Activated naive CD4-positive, alpha-beta T cell treated with anti-CD3 and anti-CD28 coated beads, Interleukin-2, amount 50 U/mL, for 72 hours (primary cell): ENCODE measurements around the gene STAMBP. TPM values are rescaled to one million over a fixed set of nuclear protein-coding genes. Genes with fewer than 3 reads are reported as not detected.
"Not testable (repeated sequence)": the region's sequence is repeated elsewhere in the genome, so short reads cannot be mapped to it uniquely, and the experiment has no call there.

Experiments
- ATAC-seq, 2 donors: fragments of 150-1000 bp; cut with Tn5 transposase; 2 replicates each; pipeline ENCODE4 v1.10.0; 2021; ENCODE audit warnings: mild to moderate bottlenecking in 2 of 2, moderate library complexity in 2 of 2
- DNase-seq, 2 donors: peaks; one replicate each; pipeline ENCODE4 v3.0.0; 2021 to 2022; ENCODE audit warnings: low spot score in 2 of 2
- H3K27ac Mint-ChIP-seq, 2 donors: one replicate each; pipeline ENCODE4 v1.8.0; 2022; ENCODE audit warnings: mild to moderate bottlenecking in 2 of 2, mixed read lengths in 2 of 2
- H3K36me3 Mint-ChIP-seq, 2 donors: one replicate each; pipeline ENCODE4 v1.8.0; 2022; ENCODE audit warnings: mixed read lengths in 2 of 2
- H3K9me3 Mint-ChIP-seq, 2 donors: one replicate each; pipeline ENCODE4 v1.8.0; 2022; ENCODE audit warnings: mixed read lengths in 2 of 2
- total RNA-seq, 2 donors: library from RNA; stranded (reverse); gene quantifications; one replicate each; pipeline ENCODE4 v1.2.3, GENCODE V29; 2022

STAMBP gene
- total RNA-seq, 2 donors from 2014 or later: 76.0 to 110 TPM

DNA sequence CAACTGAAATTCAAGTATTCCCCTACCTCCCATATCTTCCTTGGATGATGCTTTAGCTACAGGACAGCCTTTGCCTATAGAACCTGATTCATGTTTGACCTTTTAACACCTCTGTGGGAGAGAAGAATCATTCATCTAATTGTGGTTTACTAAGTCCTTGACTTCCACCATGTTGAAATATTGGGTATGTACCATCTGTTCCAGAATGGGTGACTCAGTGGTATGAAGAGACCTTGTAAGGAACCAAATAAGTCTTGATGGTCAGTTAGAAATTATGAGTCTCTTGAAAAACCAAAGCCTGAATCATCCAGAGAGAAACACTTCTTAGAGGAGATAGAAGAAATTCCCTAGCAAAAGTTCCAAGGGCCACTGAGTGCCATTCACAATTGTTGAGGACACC lies 27.5 kb downstream of the STAMBP start:
- DNase-seq (no peak), ATAC-seq (peak in 1 of 2 donors; percentile 74)
- peak overlapping the region in 1 of 2 donors; percentile 75 for H3K27ac Mint-ChIP-seq
- no peaks in the 10 kb centered on the region for H3K9me3 Mint-ChIP-seq
- H3K36me3 Mint-ChIP-seq: peaks cover 25 to 44% of the 10 kb centered on the region in 2 donors

- H3K36me3 Mint-ChIP-seq: peaks cover 50 to 54% of the 10 kb centered on the region in 2 donors
- DNase-seq (peak in 1 of 2 donors; percentile 45), ATAC-seq (peak; percentile 94 to 100)
- H3K27ac Mint-ChIP-seq: peak overlapping the region; percentile 23 to 35
- no peaks in the 10 kb centered on the region for H3K9me3 Mint-ChIP-seq
Observed at GRCh38 chr2:73859721-73860586, 31.2 kb downstream of the STAMBP start.

- Mint-ChIP-seq H3K36me3 (peaks cover 22 to 65% of the 10 kb centered on the region in 2 donors), H3K27ac (no peak overlapping the region), H3K9me3 (no peaks in the 10 kb centered on the region)
- DNase-seq: no peak
- ATAC-seq: no peak
Observed at GRCh38 chr2:73862987-73863386, 34.2 kb downstream of the STAMBP start.

DNA sequence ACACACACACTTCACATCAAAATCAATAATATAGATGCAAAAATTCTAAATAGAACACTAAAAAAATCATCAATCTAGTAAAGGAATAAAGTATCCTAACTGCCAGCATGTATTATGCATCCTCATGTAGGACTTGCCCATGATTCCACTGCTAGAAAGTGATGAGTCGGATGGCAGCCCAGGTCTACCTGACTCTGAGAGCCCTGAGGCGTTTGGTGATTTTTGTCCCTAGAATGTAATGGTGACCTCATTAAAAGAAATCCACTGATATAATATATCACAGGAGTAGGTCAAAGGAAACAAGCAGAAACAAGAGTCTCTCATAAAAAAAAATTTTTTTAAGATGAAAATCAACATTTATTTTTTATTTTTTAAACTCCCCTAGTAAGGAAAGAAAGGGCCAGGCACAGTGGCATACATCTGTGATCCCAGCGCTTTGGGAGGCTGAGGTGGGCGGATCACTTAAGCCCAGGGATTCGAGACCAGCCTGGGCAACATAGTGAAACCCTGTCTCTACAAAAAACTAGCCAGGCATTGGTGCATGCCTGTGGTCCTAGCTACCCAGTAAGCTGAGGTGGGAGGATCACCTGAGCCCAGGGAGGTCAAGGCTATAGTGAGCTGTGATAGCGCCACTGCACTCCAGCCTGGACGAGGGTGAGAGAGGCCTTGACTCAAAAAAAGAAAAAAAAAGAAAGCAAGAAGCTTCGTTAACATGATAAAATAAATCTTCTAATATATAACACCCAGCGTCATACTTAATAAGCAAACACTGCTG lies 39.6 kb downstream of the STAMBP start:
- Mint-ChIP-seq H3K9me3 (no peaks in the 10 kb centered on the region), H3K27ac (no peak overlapping the region), H3K36me3 (peaks cover 10 to 34% of the 10 kb centered on the region in 2 donors)
- ATAC-seq: no peak
- DNase-seq: no peak

DNA sequence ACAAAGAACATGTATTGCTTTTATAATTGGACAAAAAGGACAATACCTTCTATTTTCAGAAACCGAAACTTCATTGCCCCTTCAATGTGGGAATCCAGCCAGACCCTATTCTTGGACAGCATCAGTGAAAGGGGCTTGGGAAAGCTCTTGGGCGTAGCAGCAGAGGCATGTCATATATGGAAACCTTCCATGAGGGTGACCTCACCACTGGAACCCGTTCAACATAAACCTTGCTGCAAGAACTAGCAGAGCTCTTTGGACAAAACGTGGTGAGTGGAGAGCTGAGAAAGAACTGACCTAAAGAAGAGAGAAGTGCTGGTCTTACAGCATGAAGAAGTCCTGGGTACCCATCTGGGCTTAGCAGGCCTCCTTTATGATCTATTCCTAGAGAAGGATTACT lies 41.3 kb downstream of the STAMBP start:
- DNase-seq (no peak), ATAC-seq (no peak)
- no peak overlapping the region for H3K27ac Mint-ChIP-seq
- H3K36me3 Mint-ChIP-seq: peaks cover 0 to 18% of the 10 kb centered on the region in 2 donors
- no peaks in the 10 kb centered on the region for H3K9me3 Mint-ChIP-seq

DNA sequence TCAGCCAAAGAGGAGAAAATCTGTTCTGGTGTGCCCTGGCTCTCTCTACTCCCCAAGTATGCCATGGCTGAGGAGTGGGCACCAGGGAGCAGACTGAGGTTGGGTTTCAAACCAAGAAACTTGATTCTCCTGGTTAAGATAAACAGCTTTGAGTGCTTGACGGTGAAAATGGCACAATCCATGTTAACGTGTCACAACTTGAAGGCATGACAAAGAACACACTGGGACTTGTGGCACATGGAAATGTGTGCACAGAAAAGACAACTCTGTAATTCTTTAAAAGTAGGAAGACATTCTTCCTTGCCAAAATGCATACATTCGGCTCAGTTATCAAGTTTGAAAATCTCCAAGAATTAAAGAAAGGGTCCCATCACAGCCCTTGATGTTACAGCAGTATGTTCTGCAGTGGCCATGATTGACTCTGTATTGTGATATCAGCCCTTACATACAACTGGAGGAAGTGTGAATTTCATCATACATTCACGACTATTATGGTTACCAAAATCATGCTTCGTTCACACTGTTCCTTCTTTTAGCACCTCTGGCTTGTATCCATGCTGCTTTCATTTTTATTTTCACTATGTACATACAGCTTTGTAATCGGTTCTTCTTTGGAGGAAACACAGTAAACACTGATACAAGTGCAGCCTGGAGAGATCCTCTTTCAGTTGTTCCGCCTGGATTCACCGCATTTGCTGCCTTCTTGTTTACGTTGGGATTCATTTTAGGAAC lies 48.5 kb downstream of the STAMBP start:
- DNase-seq (no peak), ATAC-seq (peak in 1 of 2 donors; percentile 41)
- H3K9me3 Mint-ChIP-seq: no peaks in the 10 kb centered on the region
- H3K27ac Mint-ChIP-seq: no peak overlapping the region
- peaks cover 0 to 6% of the 10 kb centered on the region in 2 donors for H3K36me3 Mint-ChIP-seq

DNA sequence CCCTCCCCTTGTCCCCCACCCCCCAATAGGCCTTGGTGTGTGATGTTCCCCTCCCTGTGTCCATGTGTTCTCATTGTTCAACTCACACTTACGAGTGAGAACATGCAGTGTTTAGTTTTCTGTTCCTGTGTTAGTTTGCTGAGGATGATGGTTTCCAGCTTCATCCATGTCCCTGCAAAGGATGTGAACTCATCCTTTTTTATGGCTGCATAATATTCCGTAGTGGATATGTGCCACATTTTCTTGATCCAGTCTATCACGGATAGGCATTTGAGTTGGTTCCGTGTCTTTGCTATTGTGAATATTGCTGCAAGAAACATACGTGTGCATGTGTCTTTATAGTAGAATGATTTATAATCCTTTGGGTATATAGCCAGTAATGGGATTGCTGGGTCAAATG lies 49.2 kb downstream of the STAMBP start:
- not testable (repeated sequence) for H3K9me3 Mint-ChIP-seq, H3K27ac Mint-ChIP-seq, DNase-seq, H3K36me3 Mint-ChIP-seq, ATAC-seq

- H3K9me3 Mint-ChIP-seq: peaks cover 2 to 3% of the 10 kb centered on the region in 2 donors
- peaks cover 0 to 5% of the 10 kb centered on the region in 2 donors for H3K36me3 Mint-ChIP-seq
- ATAC-seq (no peak), DNase-seq (no peak)
- no peak overlapping the region for H3K27ac Mint-ChIP-seq
Observed at GRCh38 chr2:73885406-73885805, 56.6 kb downstream of the STAMBP start.

GRCh38 chr2:73886357-73886756 lies 57.6 kb downstream of the STAMBP start:
- Mint-ChIP-seq H3K36me3 (peaks cover 0 to 5% of the 10 kb centered on the region in 2 donors), H3K9me3 (peaks cover 2 to 3% of the 10 kb centered on the region in 2 donors), H3K27ac (peak overlapping the region in 1 of 2 donors; percentile 87)
- peak; percentile 94 to 95 for ATAC-seq
- DNase-seq: peak in 1 of 2 donors; percentile 27

GRCh38 chr2:73887596-73888353 lies 59.0 kb downstream of the STAMBP start:
- H3K9me3 Mint-ChIP-seq, DNase-seq, H3K36me3 Mint-ChIP-seq: not testable (repeated sequence)
- ATAC-seq: peak; percentile 30 to 54
- peak overlapping the region; percentile 40 to 87 for H3K27ac Mint-ChIP-seq

GRCh38 chr2:73888388-73888787 lies 59.6 kb downstream of the STAMBP start:
- H3K36me3 Mint-ChIP-seq: peaks cover 0 to 5% of the 10 kb centered on the region in 2 donors
- ATAC-seq (no peak), DNase-seq (no peak)
- H3K27ac Mint-ChIP-seq: peak overlapping the region in 1 of 2 donors; percentile 5
- peaks cover 2 to 3% of the 10 kb centered on the region in 2 donors for H3K9me3 Mint-ChIP-seq

DNA sequence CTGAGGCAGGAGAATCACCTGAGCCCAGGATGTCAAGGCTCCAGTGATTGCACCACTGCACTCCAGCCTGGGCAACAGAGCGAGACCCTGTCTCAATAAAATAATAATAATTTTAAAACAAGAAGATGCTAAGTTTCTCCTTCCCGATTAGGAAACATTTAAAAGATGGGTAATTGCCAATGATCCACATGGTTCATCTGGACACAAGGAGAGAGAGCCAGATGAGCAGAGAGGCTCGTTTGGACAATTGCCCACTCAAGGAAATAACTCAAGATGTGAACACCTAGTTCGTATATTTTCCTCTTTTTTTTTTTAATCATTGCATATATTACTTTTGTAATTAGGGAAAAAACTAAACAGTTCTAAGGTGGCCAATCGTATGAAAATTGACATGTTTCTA lies 60.4 kb downstream of the STAMBP start:
- H3K36me3 Mint-ChIP-seq: peaks cover 0 to 5% of the 10 kb centered on the region in 2 donors
- peaks cover 2 to 3% of the 10 kb centered on the region in 2 donors for H3K9me3 Mint-ChIP-seq
- no peak overlapping the region for H3K27ac Mint-ChIP-seq
- ATAC-seq (no peak), DNase-seq (no peak)

GRCh38 chr2:73890301-73891092 lies 61.7 kb downstream of the STAMBP start:
- no peak for DNase-seq
- no peak for ATAC-seq
- no peak overlapping the region for H3K27ac Mint-ChIP-seq
- H3K9me3 Mint-ChIP-seq: peaks cover 2 to 3% of the 10 kb centered on the region in 2 donors
- peaks cover 0 to 5% of the 10 kb centered on the region in 2 donors for H3K36me3 Mint-ChIP-seq

- Mint-ChIP-seq H3K36me3 (peaks cover 0 to 5% of the 10 kb centered on the region in 2 donors), H3K9me3 (peaks cover 2 to 3% of the 10 kb centered on the region in 2 donors), H3K27ac (peak overlapping the region in 1 of 2 donors; percentile 9)
- no peak for DNase-seq
- no peak for ATAC-seq
Observed at GRCh38 chr2:73891276-73891901, 62.6 kb downstream of the STAMBP start.
